HG02870 (cell line): Measurements from ENCODE around the gene SUSD4.
"Not testable (repeated sequence)": the region's sequence is repeated elsewhere in the genome, so short reads cannot be mapped to it uniquely, and the experiment has no call there.

Experiments
- ATAC-seq: cut with Tn5 transposase; IDR thresholded peaks from one replicate; pipeline ENCODE4 v1.9.1; 2021; ENCODE audit warnings: mild to moderate bottlenecking, moderate library complexity; ENCODE audit not compliant: unreplicated experiment

The SUSD4 gene

GRCh38 chr1:223299553-223299952, 64.4 kb downstream of the SUSD4 start:
- no peak for ATAC-seq

DNA sequence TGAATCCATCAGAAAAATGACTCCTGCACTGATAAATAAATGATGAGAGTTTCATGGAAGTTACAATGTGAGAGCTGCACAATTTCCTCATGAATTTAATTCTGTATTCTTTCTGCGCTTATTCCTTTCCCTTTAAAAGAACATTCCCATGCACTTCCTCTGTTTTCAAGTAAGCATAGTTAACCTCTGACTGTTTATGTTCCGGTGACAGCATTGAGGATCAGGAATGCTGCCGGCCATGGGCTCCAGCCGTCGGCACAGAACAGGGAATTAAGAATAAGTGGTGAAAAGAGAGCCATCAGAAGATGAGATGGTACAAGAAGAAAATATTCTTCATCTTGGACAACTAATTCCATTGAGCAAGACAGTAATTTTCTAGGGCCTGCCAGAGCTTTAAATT, 65.3 kb downstream of the SUSD4 start:
- ATAC-seq = no peak

DNA sequence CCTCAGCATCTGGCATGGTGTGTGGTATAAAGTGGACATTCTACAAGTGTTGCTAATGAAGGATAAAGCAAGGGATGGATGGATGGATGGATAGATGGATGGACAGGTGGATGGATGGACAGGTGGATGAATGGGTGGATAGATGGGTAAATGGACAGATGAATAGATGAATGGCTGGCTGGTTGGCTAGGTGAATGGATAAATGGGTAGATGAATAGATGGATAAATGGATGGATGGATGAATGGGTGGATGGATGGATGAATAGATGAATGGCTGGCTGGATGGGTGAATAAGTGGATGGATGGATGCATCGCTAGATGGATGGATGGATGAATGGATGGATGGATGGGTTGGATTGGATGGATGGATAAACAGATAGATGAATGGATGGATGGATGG, 66.2 kb downstream of the SUSD4 start:
- ATAC-seq = no peak

- ATAC-seq = no peak
Measured at GRCh38 chr1:223291796-223292195, 72.2 kb downstream of the SUSD4 start.

DNA sequence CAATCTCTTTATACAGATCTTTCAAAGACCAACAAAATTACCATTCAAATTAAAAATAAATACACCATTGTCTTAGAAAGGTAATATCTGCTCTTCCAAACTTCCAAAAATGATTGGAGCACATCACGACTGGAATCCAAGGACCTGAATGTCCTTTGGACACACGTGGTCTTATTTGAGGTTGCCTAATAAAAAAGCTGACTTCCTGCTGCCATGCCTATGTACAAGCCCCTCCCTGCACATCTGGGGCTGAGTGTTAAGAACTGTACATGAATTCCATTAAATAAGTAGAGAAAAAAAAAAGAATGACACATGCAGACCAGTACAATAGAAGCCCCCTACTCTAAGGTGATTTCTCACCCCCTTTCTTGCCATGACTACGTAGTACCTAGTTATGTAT, 73.6 kb downstream of the SUSD4 start:
- ATAC-seq = no peak

- ATAC-seq = no peak
Measured at GRCh38 chr1:223289621-223290020, 74.4 kb downstream of the SUSD4 start.

DNA sequence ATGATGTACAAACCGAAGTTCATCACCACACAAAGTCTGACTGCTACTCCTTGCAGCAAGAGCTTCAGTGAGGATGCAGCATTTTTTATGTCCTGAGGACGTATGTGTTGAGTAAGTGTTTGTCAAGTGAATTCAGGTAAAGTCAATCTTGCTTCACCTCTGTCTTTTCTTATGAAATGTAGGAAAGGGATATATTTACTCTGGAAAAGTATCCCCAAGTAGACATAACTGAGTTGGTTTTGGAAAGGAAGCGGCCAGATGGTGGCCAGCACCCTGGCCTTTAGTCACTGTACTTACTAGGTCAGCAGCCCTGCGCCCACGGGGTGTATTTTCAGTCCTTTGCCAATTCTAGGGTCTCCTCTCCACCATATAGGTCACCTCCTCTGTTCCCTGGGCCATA, 75.2 kb downstream of the SUSD4 start:
- ATAC-seq = no peak

GRCh38 chr1:223285452-223285851, 78.5 kb downstream of the SUSD4 start:
- no peak for ATAC-seq

DNA sequence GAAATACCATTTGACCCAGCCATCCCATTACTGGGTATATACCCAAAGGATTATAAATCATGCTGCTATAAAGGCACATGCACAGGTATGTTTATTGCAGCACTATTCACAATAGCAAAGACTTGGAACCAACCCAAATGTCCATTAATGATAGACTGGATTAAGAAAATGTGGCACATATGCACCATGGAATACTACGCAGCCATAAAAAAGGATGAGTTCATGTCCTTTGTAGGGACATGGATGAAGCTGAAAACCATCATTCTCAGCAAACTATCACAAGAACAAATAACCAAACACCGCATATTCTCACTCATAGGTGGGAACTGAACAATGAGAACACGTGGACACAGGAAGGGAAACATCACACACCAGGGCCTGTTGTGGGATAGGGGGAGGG, 80.3 kb downstream of the SUSD4 start:
- ATAC-seq = not testable (repeated sequence)

DNA sequence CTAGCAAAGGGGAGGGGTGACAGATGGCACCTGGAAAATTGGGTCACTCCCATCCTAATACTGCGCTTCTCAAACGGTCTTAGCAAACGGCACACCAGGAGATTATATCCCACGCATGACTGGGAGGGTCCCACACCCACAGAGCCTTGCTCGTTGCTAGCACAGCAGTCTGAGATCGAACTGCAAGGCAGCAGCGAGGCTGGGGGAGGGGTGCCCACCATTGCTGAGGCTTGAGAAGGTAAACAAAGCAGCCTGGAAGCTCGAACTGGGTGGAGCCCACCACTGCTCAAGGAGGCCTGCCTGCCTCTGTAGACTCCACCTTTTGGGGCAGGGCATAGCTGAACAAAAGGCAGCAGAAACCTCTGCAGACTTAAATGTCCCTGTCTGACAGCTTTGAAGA, 85.7 kb downstream of the SUSD4 start:
- not testable (repeated sequence) for ATAC-seq

GRCh38 chr1:223276029-223276428, 87.9 kb downstream of the SUSD4 start:
- no peak for ATAC-seq

DNA sequence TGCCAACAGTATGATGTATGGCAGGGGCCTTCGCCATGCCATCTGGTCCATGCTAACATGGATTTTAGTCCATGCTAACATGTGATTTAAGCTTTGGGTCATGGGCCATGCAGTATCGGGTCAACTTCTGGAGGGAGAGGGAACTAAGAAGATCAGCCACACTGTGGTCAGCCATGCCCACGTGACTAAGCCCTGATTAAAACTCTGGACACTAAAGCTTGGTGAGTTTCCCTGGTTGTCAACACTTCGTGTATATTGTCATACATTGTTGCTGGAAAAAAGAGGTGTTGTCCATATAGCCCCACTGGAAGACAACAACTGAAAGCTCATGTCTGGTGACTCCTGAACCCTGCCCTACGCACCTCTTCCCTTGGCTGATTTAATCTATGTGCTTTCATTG, 90.5 kb downstream of the SUSD4 start:
- no peak for ATAC-seq

GRCh38 chr1:223271085-223271781, 92.7 kb downstream of the SUSD4 start:
- no peak for ATAC-seq

GRCh38 chr1:223270155-223270554, 93.8 kb downstream of the SUSD4 start:
- ATAC-seq = no peak

DNA sequence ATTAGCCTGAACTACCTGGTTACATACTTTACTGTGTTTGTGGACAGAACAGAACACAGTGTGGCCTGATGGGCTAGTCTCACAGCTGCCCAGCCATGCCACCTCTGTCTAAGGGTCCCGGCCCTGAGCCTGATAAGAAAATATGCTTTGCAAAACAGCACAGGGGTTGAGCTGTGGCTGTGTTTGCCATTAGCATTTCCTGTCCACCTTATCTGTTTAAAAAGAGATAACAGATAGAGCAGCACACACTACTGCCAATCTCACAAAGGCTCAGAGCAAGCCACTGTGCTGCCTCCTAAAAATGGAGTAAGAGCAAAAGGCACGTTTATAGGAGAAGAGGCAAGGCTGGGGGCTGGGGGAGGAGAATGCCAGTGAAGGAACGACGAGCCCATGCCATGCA, 95.0 kb downstream of the SUSD4 start:
- no peak for ATAC-seq

DNA sequence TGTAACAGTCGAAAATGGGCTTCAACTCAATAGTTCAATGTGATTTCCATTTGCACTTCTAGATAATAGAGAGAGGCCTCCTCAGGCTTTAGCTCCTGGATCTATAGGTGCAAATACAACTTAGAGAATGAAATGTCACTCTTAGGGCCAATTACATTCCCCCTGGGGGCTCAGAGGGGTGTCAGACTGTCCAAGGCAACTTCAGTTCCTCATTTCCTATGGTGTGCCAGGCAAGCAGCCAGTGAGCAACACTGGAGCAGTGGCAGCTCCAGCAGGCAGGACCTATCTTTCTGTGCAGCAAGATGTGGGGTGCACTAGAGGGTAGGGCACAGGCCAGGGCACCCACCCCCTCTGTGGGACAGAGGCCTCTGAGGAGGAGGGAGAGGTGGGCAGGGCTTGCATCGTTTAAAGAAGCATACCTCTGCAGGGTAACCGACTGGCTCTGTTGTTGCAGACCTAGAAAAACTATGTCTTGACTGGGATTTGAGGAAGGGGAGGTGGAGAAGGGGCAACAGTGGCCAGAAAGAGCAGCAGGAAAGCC, 97.3 kb downstream of the SUSD4 start:
- ATAC-seq = no peak

- no peak for ATAC-seq
Measured at GRCh38 chr1:223264983-223265908, 98.7 kb downstream of the SUSD4 start.

DNA sequence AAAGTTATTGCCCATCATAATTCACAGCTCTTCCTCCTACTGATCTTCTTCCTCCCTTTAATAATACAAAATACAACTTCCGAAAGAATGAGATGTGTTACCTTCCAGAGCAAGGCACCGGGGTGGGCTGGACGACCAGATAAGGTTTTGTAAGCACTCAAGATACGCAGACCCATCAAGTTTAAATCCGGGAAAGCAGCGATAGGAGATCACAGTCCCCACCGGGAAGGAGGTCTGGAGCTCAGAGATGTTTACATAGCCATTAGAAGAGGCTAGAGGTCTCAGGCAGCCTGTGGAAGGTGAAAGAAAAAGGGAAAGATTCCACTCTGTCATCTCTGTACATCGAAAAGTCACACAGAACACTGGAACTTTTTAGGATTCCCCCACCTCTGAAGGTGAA, 99.4 kb downstream of the SUSD4 start:
- no peak for ATAC-seq

DNA sequence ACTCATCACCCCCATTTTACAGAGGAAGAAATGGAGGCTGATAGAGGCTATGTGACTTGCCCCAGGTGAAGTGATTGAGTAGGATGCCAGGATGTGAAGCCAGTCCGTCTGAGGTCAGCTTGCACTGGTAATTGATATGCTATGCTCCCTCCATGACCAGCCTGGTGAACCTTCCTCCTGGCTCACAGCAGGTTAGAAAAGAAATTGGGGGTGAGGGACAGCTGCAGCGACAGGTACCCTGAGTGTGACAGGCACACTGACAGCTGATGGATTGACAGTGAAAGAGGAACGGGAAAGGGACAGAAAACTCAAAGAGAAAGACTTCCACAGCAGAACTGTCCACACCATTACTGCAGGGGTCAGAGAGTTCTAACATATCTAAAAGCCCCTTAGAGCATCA, 102.1 kb downstream of the SUSD4 start:
- no peak for ATAC-seq

- ATAC-seq = no peak
Measured at GRCh38 chr1:223260712-223261111, 103.3 kb downstream of the SUSD4 start.

GRCh38 chr1:223259462-223259861, 104.5 kb downstream of the SUSD4 start:
- no peak for ATAC-seq

DNA sequence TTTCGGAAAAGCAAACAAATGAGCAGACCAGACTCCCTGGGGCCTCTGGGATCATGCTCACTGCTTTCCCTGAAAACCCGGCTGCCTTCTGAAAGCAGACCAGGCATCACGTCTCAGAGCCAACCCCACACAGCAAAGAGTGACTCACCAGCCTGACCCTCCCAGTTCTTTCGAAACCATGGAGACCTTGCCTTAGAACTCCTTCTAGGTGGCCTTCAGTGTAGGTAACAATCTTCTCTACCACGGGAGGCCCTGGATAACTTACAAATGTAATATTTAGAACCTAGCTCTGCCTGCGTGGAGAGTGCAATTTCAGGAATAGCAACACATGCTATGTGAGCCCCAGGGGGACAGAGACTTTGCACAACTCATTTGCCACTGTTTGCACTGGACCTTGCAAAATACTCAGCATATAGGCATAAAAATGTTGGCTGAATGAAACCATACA, 105.2 kb downstream of the SUSD4 start:
- no peak for ATAC-seq
